Loucy (cell line): Measurements from ENCODE around the gene ASTN2.

Experiments
- H2AFZ ChIP-seq: fragments of 200-600 bp; sonication (generic); 2 replicates; pipeline ENCODE4 v1.6.0; 2016; ENCODE audit warnings: antibody characterized with exemption, mild to moderate bottlenecking, low read length, moderate library complexity
- H3F3A ChIP-seq: fragments of 200-600 bp; 2 replicates; pipeline ENCODE4 v1.6.0; 2016; ENCODE audit warnings: antibody characterized with exemption, low read depth, mild to moderate bottlenecking
- H3K27me3 ChIP-seq: fragments of 200-600 bp; sonication (generic); 2 replicates; pipeline ENCODE4 v1.6.1; 2014; ENCODE audit warnings: low read length, mild to moderate bottlenecking; ENCODE audit not compliant: insufficient read depth, poor library complexity, severe bottlenecking
- H3K36me3 ChIP-seq: fragments of 200-600 bp; sonication (generic); 2 replicates; pipeline ENCODE4 v1.6.1; 2016; ENCODE audit warnings: low read length; ENCODE audit not compliant: insufficient read depth
- H3K4me1 ChIP-seq: fragments of 200-600 bp; sonication (generic); 2 replicates; pipeline ENCODE4 v1.5.1; 2014; ENCODE audit warnings: low read length, mild to moderate bottlenecking; ENCODE audit not compliant: insufficient read depth, poor library complexity, severe bottlenecking
- H3K4me2 ChIP-seq: fragments of 200-600 bp; sonication (generic); 2 replicates; pipeline ENCODE4 v1.6.0; 2014; ENCODE audit warnings: antibody characterized with exemption, low read length, low read depth, mild to moderate bottlenecking; ENCODE audit not compliant: poor library complexity, severe bottlenecking
- H3K4me3 ChIP-seq: fragments of 200-600 bp; sonication (generic); 2 replicates; pipeline ENCODE4 v1.5.1; 2014; ENCODE audit warnings: low read length, mild to moderate bottlenecking, mixed read lengths; ENCODE audit not compliant: poor library complexity, severe bottlenecking
- H3K79me2 ChIP-seq: fragments of 200-600 bp; sonication (generic); 2 replicates; pipeline ENCODE4 v1.6.1; 2014; ENCODE audit warnings: low read length; ENCODE audit not compliant: insufficient read depth
- H3K9ac ChIP-seq: fragments of 200-600 bp; sonication (generic); 2 replicates; pipeline ENCODE4 v1.6.0; 2014; ENCODE audit warnings: mild to moderate bottlenecking, low read depth, low read length, moderate library complexity; ENCODE audit not compliant: poor library complexity, severe bottlenecking
- H3K9me2 ChIP-seq: fragments of 200-600 bp; sonication (generic); replicated peaks from 2 replicates; pipeline ENCODE4 v1.6.1; 2016; ENCODE audit warnings: low read depth, low read length, mixed read lengths
- H3K9me3 ChIP-seq: fragments of 200-600 bp; sonication (generic); 2 replicates; pipeline ENCODE4 v1.6.1; 2014; ENCODE audit warnings: mild to moderate bottlenecking, antibody characterized with exemption, low read length, low read depth; ENCODE audit not compliant: insufficient read depth
- H4K20me1 ChIP-seq: fragments of 200-600 bp; sonication (generic); 2 replicates; pipeline ENCODE4 v1.6.0; 2014; ENCODE audit warnings: antibody characterized with exemption, low read length, mild to moderate bottlenecking; ENCODE audit not compliant: insufficient read depth, poor library complexity, severe bottlenecking
- CTCF ChIP-seq: fragments of 200-600 bp; sonication (generic); conservative IDR thresholded peaks from 2 replicates; pipeline ENCODE4 v1.5.1; 2014; ENCODE audit warnings: mild to moderate bottlenecking, antibody characterized with exemption, low read length
- EZH2phosphoT487 ChIP-seq: fragments of 200-600 bp; IDR thresholded peaks from 2 replicates; pipeline ENCODE4 v1.6.1; 2018; ENCODE audit warnings: antibody characterized with exemption, mild to moderate bottlenecking, moderate library complexity, borderline replicate concordance

ASTN2 gene

DNA sequence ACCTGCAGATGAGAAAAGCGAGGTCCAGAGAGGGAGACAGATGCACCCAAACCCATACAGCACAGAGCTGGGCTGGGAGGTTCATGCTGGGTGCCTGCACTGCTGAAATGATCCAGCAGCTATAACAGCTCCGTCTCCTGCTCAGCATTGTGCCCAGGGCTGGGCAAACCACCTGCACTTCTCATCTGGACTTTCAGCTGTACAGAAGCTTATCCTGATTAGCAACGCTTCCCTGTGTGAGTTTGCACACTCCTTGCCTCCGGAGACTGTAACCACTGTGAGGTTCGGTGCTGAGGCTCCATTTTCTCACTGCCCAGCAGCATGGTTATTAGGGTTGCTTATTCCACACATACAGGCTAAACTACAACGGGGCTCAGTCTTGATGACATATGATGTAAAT lies 326.1 kb downstream of the ASTN2 start:
- H3K4me2 ChIP-seq: no peak overlapping the region
- no peaks in the 10 kb centered on the region for H3F3A ChIP-seq
- H3K4me3 ChIP-seq: no peak overlapping the region
- no peak overlapping the region for H3K9ac ChIP-seq
- no peaks in the 10 kb centered on the region for H3K9me2 ChIP-seq
- H2AFZ ChIP-seq: no peak overlapping the region
- no peak for TF ChIP-seq EZH2phosphoT487
- TF ChIP-seq CTCF: no peak
- no peaks in the 10 kb centered on the region for H3K36me3 ChIP-seq
- H4K20me1 ChIP-seq: no peaks in the 10 kb centered on the region
- no peaks in the 10 kb centered on the region for H3K79me2 ChIP-seq
- H3K4me1 ChIP-seq: no peaks in the 10 kb centered on the region
- no peaks in the 10 kb centered on the region for H3K27me3 ChIP-seq
- H3K9me3 ChIP-seq: no peaks in the 10 kb centered on the region

DNA sequence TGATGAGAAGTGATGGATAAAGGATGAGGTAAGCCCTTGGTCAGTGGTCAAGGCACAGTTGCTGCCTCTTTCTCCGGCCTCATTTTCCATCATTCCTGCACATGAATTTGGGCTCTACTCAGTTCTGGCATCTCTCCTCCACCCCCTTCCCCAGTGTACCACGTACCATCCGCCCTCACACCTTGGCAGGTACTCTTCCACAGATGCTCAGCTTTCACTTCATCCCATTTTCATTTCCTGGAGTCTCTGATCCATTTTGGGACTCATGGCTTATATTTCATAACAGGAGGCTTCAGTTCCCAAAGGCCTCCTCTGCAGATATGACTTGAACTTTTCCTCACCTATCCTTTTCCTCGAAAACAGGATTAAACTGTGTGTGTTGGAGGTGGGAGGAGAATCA lies 326.7 kb downstream of the ASTN2 start:
- H3K9ac ChIP-seq: no peak overlapping the region
- H3K9me3 ChIP-seq: no peaks in the 10 kb centered on the region
- no peaks in the 10 kb centered on the region for H3K36me3 ChIP-seq
- no peaks in the 10 kb centered on the region for H3K27me3 ChIP-seq
- TF ChIP-seq CTCF (no peak), EZH2phosphoT487 (no peak)
- H3K4me2 ChIP-seq: no peak overlapping the region
- H3K9me2 ChIP-seq: no peaks in the 10 kb centered on the region
- H4K20me1 ChIP-seq: no peaks in the 10 kb centered on the region
- no peaks in the 10 kb centered on the region for H3K79me2 ChIP-seq
- no peaks in the 10 kb centered on the region for H3K4me1 ChIP-seq
- H3F3A ChIP-seq: no peaks in the 10 kb centered on the region
- H3K4me3 ChIP-seq: no peak overlapping the region
- no peak overlapping the region for H2AFZ ChIP-seq

DNA sequence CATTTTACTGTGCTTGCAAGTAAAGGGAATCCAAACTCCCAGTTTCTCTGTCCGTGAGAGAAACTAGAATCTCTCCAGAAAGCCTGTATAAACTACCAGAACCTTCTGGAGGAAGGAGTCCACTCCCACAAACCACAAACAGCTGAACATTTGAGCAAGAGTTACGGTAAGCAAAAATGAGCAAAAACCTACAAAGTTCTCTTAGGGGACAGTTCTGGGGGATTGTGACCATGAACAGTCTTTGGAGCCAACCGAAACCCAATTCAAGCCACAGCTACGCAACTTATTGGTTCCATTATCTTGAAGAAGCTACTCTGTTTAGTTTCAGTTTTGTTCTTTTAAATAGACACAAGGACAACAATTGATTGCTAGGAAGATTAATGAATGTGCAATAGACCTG lies 330.6 kb downstream of the ASTN2 start:
- Histone ChIP-seq H3K9ac (no peak overlapping the region), H3K9me3 (no peaks in the 10 kb centered on the region), H3K27me3 (no peaks in the 10 kb centered on the region), H3K36me3 (no peaks in the 10 kb centered on the region), H3K4me2 (no peak overlapping the region), H3K4me3 (no peak overlapping the region), H3F3A (no peaks in the 10 kb centered on the region), H4K20me1 (no peaks in the 10 kb centered on the region), H3K4me1 (no peaks in the 10 kb centered on the region), H2AFZ (no peak overlapping the region), H3K9me2 (no peaks in the 10 kb centered on the region), H3K79me2 (no peaks in the 10 kb centered on the region)
- TF ChIP-seq EZH2phosphoT487 (no peak), CTCF (no peak)
